ENCODE measurements around the gene LITAF. TPM values are rescaled to one million over a fixed set of nuclear protein-coding genes. Genes with fewer than 3 reads are reported as not detected.
"Not testable (repeated sequence)": the region's sequence is repeated elsewhere in the genome, so short reads cannot be mapped to it uniquely, and the experiment has no call there.

LITAF gene
- total RNA-seq, 1 donor from 2014 or later = 71.6 TPM

- FAIRE-seq (no peak), DNase-seq (ENCODE audit: low read depth) (no peak)
- H3K4me3 ChIP-seq (ENCODE audit: low read depth, low read length) = no peak overlapping the region
- no peaks in the 10 kb centered on the region for H3K36me3 ChIP-seq (ENCODE audit: control insufficient read depth, insufficient read depth, low read length)
- TF ChIP-seq CTCF (IDR thresholded peaks at IDR 0.05; ENCODE audit: insufficient read depth, low read length, severe bottlenecking) = no peak
- H3K27me3 ChIP-seq (ENCODE audit: control insufficient read depth, insufficient read depth, low read length) = no peaks in the 10 kb centered on the region
Measured at GRCh38 chr16:11521055-11521454, 65.7 kb downstream of the LITAF start.

- Histone ChIP-seq H3K27me3 (ENCODE audit: control insufficient read depth, insufficient read depth, low read length) (no peaks in the 10 kb centered on the region), H3K36me3 (ENCODE audit: control insufficient read depth, insufficient read depth, low read length) (no peaks in the 10 kb centered on the region), H3K4me3 (ENCODE audit: low read depth, low read length) (no peak overlapping the region)
- DNase-seq (ENCODE audit: low read depth) (no peak), FAIRE-seq (no peak)
- no peak for TF ChIP-seq CTCF (IDR thresholded peaks at IDR 0.05; ENCODE audit: insufficient read depth, low read length, severe bottlenecking)
Measured at GRCh38 chr16:11520442-11520841, 66.3 kb downstream of the LITAF start.

GRCh38 chr16:11517961-11518360 is 68.8 kb downstream of the LITAF start:
- no peak overlapping the region for H3K4me3 ChIP-seq (ENCODE audit: low read depth, low read length)
- H3K27me3 ChIP-seq (ENCODE audit: control insufficient read depth, insufficient read depth, low read length) = no peaks in the 10 kb centered on the region
- H3K36me3 ChIP-seq (ENCODE audit: control insufficient read depth, insufficient read depth, low read length) = no peaks in the 10 kb centered on the region
- FAIRE-seq (no peak), DNase-seq (ENCODE audit: low read depth) (no peak)
- no peak for TF ChIP-seq CTCF (IDR thresholded peaks at IDR 0.05; ENCODE audit: insufficient read depth, low read length, severe bottlenecking)

- no peak for DNase-seq (ENCODE audit: low read depth)
- Histone ChIP-seq H3K4me3 (ENCODE audit: low read depth, low read length) (no peak overlapping the region), H3K36me3 (ENCODE audit: control insufficient read depth, insufficient read depth, low read length) (no peaks in the 10 kb centered on the region), H3K27me3 (ENCODE audit: control insufficient read depth, insufficient read depth, low read length) (no peaks in the 10 kb centered on the region)
- FAIRE-seq = no peak
- no peak for TF ChIP-seq CTCF (IDR thresholded peaks at IDR 0.05; ENCODE audit: insufficient read depth, low read length, severe bottlenecking)
Measured at GRCh38 chr16:11515540-11516430, 70.9 kb downstream of the LITAF start.

- no peak for TF ChIP-seq CTCF (IDR thresholded peaks at IDR 0.05; ENCODE audit: insufficient read depth, low read length, severe bottlenecking)
Measured at GRCh38 chr16:11514283-11514682, 72.4 kb downstream of the LITAF start.

GRCh38 chr16:11513366-11513765 is 73.4 kb downstream of the LITAF start:
- DNase-seq (ENCODE audit: low read depth); FAIRE-seq; H3K36me3 ChIP-seq (ENCODE audit: control insufficient read depth, insufficient read depth, low read length); H3K27me3 ChIP-seq (ENCODE audit: control insufficient read depth, insufficient read depth, low read length); H3K4me3 ChIP-seq (ENCODE audit: low read depth, low read length): not testable (repeated sequence)

More at GRCh38 chr16:11514283-11514682, 72.4 kb downstream of the LITAF start:
- H3K36me3 ChIP-seq (ENCODE audit: control insufficient read depth, insufficient read depth, low read length) = no peaks in the 10 kb centered on the region
- FAIRE-seq = no peak
- DNase-seq (ENCODE audit: low read depth) = no peak
- no peak overlapping the region for H3K4me3 ChIP-seq (ENCODE audit: low read depth, low read length)
- H3K27me3 ChIP-seq (ENCODE audit: control insufficient read depth, insufficient read depth, low read length) = no peaks in the 10 kb centered on the region

Measured in bronchial epithelial cell (primary cell).